ENCODE results near the gene SLFN14.

SLFN14 gene

GRCh38 chr17:35586569-35587073, 26.0 kb upstream of the SLFN14 start:
- H3K27ac ChIP-seq (ENCODE audit: extremely low read depth, low read depth, low read length) = peak overlapping the region; percentile 88
- ChIA-PET POLR2A (interaction anchor here (0.7 to 2.1 kb wide), 5 partner anchors 8 to 18 kb away, joined by 3 to 32 read pairs (median 6); partner anchors contain the start of gene PEX12), CTCF (interaction anchor here (0.6 to 1.4 kb wide), 5 partner anchors 8 to 177 kb away, joined by 3 to 4 read pairs (median 3); partner anchors contain the start of gene PEX12)
- no peaks in the 10 kb centered on the region for H3K36me3 ChIP-seq (ENCODE audit: control insufficient read depth in 2 of 2, insufficient read depth in 1 of 2, low read length in 2 of 2)
- H3K9me3 ChIP-seq (ENCODE audit: control insufficient read depth, insufficient read depth, low read depth, low read length) = no peaks in the 10 kb centered on the region
- TF ChIP-seq PRDM6 (tag by site-specific recombination; IDR thresholded peaks at IDR 0.05) (no peak), ZNF280D (tag by site-specific recombination; IDR thresholded peaks at IDR 0.05) (no peak), ZNF133 (tag by site-specific recombination; IDR thresholded peaks at IDR 0.05) (no peak), ZNF843 (tag by site-specific recombination; IDR thresholded peaks at IDR 0.05) (no peak), HIC1 (tag by site-specific recombination; IDR thresholded peaks at IDR 0.05) (no peak), ZBTB26 (tag by site-specific recombination; optimal IDR thresholded peaks at IDR 0.05) (no peak), ZNF311 (tag by site-specific recombination; IDR thresholded peaks at IDR 0.05; ENCODE audit: borderline replicate concordance) (no peak), TCF7L2 (IDR thresholded peaks at IDR 0.05; ENCODE audit: borderline replicate concordance, low read depth, low read length) (no peak), ZFP69B (tag by site-specific recombination; IDR thresholded peaks at IDR 0.05) (no peak), ZNF529 (tag by site-specific recombination; IDR thresholded peaks at IDR 0.05; ENCODE audit: insufficient replicate concordance) (no peak), ZNF16 (tag by site-specific recombination; IDR thresholded peaks at IDR 0.05; ENCODE audit: low read depth) (no peak), ZNF302 (tag by site-specific recombination; IDR thresholded peaks at IDR 0.05; ENCODE audit: low read depth) (no peak), ZNF426 (tag by site-specific recombination; IDR thresholded peaks at IDR 0.05) (no peak), YY2 (tag by site-specific recombination; IDR thresholded peaks at IDR 0.05) (no peak), ZNF704 (tag by site-specific recombination; IDR thresholded peaks at IDR 0.05) (no peak), ZNF776 (tag by site-specific recombination; IDR thresholded peaks at IDR 0.05; ENCODE audit: borderline replicate concordance) (no peak)
- peak overlapping the region; percentile 56 for H3K4me3 ChIP-seq (ENCODE audit: low read depth, low read length)
- H3K4me1 ChIP-seq (ENCODE audit: control insufficient read depth, insufficient read depth, low read length) = peaks cover 15% of the 10 kb centered on the region; the same call in 1 of the 2 replicates
